ENCODE data around the gene LTBP2. TPM values are rescaled to one million over a fixed set of nuclear protein-coding genes. Genes with fewer than 3 reads are reported as not detected.
A peak's percentile ranks its signal among the peaks of the same experiment; 100 is the strongest.

Gene LTBP2
- total RNA-seq, result 93.0 TPM

DNA sequence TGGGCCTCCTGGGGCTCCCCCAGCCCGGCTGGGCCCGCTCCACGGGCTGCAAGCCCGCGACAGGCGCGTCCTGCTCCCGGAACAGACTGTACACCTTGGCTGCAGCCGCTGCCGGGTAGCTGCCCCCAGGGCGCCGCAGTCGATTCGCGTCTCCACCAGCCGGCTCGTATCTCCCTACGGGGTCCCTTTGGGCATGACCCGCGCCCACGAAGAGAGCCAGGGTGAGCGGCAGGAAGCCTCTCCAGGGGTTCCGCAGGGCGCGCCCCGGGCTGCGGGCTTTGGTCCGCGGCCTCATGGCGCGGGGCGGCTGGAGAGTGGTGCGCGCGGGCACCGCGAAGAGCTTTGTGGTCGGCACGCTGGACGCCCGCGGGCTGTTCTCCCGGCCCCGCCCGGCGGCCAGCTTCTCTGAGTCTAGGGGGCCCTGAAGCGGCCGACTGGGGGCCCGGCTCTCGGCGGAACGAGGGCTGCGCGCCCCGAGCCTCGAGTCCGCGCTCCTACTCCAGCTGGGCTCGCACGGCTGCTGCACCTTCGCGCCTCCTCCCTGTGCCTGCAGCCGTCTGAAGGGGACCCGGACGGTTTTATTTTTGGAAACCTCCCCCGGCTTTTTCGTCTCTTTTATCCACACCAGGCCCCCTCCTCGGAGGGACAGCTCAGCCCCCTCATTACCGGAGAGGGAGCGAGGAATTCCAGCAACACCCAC lies at the start of gene LTBP2:
TSS of gene LTBP2 (minus strand) at position 588 of the 700 bp plus-strand sequence. CDS start at position 295, 293 bp downstream.
- ATAC-seq, result peak; percentile 11
- DNase-seq (ENCODE audit: low spot score), result no peak
- intact Hi-C loops (cut with DNase I), result loop anchor here (5.0 kb wide), 1 partner anchor 109 kb away; no protein-coding TSS in a partner anchor

DNA sequence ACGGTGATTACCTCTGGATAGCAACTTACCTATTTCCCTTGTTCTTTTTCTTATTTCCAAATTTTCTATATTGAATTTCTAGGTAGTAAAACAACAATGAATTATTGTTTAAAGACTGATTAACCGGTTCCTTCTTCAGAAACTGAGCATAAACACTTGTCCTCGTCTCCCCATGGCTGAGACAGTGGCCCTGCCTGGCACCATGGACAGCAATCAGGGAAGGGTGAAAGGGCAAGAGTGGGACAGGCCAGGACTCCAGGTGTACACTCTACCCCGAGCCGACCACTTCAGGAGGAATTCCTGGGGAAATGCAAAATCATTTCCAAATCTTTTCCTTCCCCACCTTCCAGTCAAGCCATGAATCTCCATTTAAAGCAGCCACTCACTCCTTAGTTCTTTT lies 48.8 kb upstream of the LTBP2 start:
- intact Hi-C loops (cut with DNase I), result no loop called here
- DNase-seq (ENCODE audit: low spot score), result no peak
- no peak for ATAC-seq

DNA sequence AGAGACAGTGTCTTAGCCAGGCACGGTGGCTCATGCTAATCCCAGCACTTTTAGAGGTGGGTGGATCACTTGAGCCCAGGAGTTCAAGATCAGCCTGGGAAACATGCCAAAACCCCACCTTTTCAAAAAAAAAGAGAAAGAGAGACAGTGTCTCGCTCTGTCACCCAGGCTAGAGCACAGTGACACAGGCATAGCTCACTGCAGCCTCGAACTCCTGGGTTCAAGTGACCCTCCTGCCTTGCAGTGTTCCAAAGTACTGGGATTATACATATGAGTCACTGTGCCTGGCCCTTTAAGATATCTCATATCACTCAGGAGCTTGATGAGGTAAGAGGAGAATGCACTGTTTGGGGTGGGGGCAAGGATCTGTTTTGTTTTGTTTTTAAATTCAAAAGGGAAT lies 48.1 kb upstream of the LTBP2 start:
- DNase-seq (ENCODE audit: low spot score), result no peak
- no peak for ATAC-seq
- intact Hi-C loops (cut with DNase I), result no loop called here

DNA sequence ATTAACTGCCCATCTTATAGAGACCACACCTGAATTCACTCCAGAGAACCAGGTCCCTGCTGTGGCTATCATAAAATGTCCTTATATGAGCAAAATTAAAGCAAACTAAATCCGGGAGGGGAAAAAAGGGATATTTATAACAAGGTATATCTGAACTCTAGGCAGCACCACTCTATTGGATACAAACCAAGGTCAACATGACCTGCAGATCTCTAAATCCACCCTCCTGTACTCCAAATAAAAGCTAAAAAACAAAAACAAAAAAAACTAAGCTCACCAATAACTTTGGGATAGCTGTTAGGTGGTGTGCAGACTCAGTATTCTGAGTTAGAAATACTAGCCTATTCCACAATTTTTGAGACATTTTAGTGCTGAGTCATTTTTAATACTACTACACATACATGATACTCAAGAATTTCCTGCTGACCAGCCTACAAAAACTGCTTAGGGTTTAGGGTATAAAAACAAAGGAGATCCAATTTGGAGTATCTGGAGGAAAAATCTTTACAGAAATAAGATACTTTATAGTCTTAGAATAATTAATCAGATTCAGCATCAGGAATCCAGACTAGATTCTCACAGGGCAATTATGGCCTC lies 46.6 kb upstream of the LTBP2 start:
- intact Hi-C loops (cut with DNase I), result no loop called here
- DNase-seq (ENCODE audit: low spot score) (no peak), ATAC-seq (no peak)

DNA sequence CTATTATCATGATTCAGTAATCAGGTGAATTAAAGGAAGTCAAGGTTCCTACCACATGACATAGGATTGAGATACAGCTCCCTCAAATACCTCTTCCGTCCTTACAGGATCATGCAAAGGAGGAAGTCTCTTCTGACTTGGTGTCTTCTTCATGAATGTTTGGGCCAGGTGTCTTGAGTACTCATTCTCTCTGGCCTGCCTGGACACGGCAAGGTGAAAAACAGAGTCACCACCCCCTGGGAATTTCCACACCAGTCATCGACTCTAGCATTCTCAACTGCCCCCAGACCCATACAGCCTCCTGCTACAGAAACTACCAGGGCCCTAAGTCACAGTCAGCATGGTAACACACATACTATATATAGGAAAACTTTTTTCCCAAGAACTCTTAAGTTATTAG lies 44.9 kb upstream of the LTBP2 start:
- DNase-seq (ENCODE audit: low spot score), result no peak
- intact Hi-C loops (cut with DNase I), result no loop called here
- ATAC-seq, result no peak

DNA sequence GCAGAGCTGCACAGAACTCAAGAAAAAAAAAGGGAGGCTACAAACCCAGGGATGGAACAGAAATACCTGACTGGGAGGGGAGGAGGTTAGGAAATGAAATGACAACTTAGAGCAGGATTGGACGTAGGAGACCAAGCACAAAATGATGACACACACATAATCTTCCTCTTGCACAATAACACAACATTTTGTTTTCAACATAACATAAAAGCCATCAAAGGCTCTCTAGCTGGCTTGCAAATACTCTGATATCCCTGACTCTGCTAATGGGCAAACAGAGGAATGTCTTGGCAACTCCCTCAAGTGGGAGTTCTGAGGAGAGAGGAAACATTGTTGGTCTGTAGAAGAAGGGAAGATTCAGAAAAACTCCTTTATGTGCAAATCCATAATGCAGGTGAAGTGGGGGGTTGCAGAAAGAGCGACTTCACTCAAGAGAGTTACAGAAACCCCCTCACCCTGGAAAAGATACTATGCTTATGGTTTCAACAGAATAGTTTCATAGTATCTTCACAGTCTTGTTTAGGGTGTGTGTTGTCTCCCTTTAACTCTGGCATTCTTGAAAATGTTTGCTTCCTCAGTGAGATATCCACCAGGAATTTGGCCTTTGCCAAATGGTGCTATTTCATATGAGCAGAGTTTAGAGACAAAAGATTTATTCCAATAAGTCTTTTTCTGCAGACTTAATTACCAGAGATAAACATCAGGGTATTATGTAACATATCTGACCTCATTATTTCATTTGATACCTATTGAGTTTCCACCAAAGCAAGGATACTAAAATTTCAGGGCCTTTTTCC lies 43.8 kb upstream of the LTBP2 start:
- peak; percentile 59 for ATAC-seq
- intact Hi-C loops (cut with DNase I), result no loop called here
- no peak for DNase-seq (ENCODE audit: low spot score)

DNA sequence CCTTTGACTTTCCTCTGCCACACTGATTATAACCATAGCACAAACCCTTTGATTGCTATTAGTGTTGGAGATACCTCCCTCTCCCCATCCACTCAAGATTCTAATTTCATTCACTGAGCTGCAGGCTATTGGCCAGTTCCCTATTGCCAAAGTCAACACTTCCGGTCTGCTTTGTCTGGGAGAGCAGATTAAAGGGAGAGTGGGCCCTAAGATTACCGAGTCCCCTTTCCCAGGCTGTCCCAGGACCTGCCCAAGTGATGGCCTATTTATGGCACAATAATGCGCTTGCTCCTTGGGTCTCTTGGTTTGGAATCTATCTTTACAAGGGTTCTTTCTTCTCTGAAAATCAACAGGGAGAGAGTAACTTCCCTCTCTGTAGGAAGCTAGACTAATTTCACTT lies 42.9 kb upstream of the LTBP2 start:
- ATAC-seq (peak; percentile 13), DNase-seq (ENCODE audit: low spot score) (no peak)
- intact Hi-C loops (cut with DNase I), result no loop called here

DNA sequence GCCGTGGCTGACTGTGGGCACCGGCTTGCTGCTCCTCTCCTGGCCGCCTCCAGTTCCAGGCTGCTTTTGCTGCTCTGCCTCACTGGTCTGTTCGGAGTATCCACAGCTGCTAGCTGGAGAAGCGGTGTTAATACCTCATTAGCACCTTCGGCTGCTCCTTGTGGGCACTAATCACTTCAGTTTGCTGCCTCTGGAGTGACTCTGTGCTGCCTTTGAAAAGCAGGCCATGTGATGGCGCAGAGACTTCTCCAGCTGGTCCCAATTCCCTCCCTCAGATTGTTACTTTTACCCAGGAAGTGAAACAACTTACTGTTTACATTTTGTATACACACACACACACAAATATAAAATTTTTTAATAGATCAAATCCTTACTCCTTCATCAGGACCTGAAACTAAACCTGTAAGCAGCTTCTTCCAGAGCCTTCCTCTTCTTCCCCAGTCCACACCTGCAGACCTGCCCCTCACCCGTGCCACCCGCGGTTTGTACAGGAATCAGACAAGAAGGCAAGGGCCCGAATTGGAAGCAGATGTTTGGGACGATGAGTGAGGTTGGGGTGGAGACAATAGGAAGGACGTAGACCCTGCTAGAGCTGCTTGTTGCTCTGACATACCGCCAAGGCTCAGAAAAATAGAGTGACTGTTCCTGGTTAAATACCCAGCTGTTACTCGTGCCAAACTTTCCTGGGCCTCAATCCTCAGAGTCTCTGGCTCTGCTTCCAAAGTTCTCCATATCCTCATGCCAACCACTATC lies 41.5 kb upstream of the LTBP2 start:
- no peak for ATAC-seq
- intact Hi-C loops (cut with DNase I), result no loop called here

DNA sequence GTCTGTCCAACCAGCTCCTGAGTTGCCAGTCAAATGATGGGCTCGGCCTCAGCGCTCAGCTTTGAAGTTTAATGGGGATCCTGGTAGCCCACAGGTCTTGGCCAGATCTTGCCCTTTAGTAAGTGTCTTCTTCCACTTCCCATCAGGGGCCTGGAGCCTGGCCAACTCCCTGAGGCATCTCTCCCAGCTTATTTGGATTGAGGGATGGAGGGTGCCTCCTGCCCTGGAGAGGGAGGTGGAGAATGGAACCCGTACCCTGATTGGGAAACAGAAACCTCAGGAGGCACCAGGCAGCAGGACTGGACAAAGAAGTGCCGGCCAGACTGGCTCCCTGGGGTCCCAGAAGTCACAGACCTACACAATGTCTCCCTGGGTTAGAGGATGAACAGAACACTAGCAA lies 40.5 kb upstream of the LTBP2 start:
- ATAC-seq, result no peak
- intact Hi-C loops (cut with DNase I), result no loop called here
- DNase-seq (ENCODE audit: low spot score), result no peak

More for the DNA sequence above, 41.5 kb upstream of the LTBP2 start:
- no peak for DNase-seq (ENCODE audit: low spot score)

DNA sequence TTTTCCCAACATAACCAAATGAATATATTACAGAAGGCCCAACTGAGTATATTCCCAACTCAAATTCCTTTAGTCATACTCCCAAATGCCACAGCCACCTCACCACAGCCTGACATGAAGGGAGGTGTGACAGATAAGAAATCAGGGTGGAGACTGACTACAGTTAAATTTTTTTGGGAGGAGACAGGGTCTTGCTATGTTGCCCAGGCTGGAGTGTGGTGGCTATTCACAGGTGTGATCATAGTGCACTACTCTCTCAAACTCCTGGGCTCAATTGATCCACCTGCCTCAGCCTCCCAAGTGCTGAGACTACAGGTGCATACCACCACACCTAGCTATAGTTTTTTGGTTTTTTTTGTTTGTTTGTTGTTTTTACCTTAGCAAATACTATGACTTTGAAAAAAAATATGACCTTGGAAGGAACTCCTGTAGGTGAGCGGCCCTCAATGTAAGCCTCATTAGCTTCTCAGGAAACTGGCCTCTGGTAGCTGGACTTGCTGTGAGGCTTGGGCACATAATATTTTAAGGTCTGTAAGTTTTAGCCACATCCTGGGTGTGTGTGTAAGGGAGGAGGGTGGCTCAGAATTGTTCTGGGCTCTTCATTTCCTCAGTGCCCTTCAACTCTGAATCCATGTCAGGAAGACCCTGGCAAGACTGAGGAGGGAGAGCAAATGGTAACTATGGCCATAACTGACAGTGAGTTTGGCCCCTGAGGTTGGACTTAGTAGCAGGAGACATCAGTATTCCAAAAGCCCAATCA lies 39.1 kb upstream of the LTBP2 start:
- DNase-seq (ENCODE audit: low spot score) (no peak), ATAC-seq (no peak)
- intact Hi-C loops (cut with DNase I), result no loop called here

DNA sequence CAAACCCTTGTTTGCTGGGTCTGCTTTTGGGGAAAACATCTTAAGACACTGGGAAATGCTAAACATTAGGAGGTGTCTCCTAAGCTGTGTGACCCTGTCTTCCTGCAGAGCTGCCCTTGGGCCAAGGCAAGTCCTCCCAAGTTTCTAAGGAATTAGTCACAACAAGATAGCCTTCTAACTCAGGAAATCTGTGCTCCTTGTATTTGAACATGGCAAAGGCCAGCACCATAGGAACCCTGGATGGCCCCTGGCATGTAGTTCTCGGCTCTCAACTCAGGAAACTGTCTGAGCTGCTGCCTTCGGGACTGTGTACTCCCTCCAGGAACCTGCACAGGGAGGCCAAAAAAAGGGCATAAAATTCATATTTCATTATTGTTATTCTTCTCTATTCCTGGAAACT lies 37.6 kb upstream of the LTBP2 start:
- intact Hi-C loops (cut with DNase I), result no loop called here
- ATAC-seq (no peak), DNase-seq (ENCODE audit: low spot score) (no peak)

DNA sequence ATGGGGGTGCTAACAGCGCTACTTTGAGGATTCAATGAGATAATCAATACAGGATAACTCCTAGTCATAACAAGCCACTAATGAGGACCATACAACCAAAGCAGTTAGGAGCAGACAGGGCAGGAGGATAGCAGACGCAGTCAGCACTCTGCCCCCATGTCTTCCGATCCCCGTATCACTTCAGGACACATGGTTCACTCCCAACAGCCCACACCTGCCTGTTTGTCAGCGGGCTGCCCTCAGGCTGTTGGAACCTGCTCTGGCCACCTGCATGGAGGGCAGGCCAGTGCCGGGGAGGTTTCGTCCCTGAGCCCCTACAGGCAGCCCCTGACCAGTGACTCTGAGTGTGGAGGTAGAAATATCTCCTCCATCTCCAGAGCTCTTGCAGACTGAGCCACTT lies 37.1 kb upstream of the LTBP2 start:
- intact Hi-C loops (cut with DNase I), result no loop called here
- ATAC-seq (no peak), DNase-seq (ENCODE audit: low spot score) (no peak)

DNA sequence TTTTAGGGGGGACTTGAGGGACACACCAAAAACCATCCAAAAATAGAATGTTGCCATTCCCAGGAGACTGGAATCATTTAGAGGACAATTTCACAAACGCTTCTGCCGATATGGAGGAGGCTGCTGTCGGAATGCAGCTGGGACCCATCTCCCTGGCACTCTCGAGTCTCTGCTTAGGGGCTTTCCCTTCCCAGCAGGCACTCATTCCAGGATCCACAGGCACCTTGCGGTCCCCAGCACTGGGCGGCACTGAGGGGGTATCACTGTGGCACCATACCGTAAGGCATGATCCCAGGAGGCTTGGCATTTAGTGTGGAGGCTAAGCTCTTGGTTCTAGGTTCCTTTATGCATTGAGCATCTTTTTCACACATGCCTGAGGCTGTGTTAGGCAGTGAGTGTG lies 36.6 kb upstream of the LTBP2 start:
- DNase-seq (ENCODE audit: low spot score), result no peak
- no peak for ATAC-seq
- intact Hi-C loops (cut with DNase I), result no loop called here

DNA sequence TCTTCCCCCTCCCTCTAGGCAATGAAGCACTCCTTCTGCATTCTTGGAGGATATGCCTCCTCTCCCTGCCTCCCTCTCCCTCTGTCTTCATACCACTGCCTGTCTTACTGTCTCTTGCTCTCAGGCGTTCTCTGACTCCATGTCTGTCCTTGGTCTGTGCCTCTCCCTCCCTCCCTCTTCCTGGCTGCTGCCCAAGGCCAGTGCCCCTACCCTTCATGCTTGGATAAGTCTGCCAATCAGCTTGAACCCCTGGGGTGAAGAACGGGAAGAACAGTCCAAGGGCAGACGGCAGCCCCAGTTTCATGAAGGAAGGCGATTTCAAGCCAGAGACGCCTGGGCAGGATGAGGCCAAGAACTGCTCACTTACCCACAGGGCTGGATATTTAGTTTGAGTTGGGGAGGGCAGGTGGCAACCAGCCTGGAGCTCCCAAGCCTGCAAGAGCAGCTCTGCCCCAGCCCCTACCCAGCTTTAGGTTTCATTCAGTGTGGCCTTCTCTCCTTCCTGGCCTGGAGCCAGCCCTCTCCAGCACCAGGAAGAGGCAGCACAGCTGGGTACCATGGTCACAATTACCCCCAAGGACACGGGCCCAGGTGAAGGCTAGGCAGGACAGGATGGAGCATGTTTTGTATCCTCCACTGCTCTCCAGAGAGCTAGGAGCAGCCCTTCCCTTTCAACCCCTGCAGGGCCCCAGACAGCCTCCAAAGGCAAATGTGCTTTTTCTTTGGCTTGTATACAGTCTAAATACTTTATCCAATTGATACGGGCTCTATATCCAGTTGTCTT lies 35.8 kb upstream of the LTBP2 start:
- DNase-seq (ENCODE audit: low spot score) (no peak), ATAC-seq (peak; percentile 32)
- intact Hi-C loops (cut with DNase I), result no loop called here

DNA sequence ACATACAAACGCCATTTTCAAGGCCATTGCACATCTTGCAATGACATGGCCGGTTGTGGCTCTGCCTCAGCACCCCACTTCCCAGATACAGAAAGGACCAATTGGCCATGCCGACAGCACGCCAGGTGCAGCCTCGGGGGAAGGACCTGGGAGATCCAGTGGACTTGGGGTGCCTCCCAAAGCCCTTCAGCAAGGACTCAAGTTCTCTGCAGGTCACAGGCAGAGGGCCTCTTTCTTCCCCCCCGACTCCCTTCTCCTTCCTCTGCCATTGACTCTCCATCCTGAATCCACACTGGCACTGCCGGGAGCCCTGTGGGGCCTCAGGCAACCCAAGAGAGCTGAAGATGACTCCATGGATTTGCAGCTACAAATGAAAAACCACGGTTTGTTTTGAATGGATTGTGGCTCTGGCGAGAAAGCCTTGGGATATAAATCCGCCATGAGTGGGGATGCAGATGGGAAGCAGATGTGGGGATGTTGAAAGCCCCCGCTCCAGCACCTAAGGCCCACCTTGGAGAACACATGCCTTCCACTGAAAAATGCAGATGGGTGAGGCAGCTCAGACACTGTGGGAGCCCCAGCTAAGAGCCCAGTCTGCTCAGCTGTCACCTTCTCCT lies 35.1 kb upstream of the LTBP2 start:
- ATAC-seq, result no peak
- intact Hi-C loops (cut with DNase I), result no loop called here
- DNase-seq (ENCODE audit: low spot score), result no peak

DNA sequence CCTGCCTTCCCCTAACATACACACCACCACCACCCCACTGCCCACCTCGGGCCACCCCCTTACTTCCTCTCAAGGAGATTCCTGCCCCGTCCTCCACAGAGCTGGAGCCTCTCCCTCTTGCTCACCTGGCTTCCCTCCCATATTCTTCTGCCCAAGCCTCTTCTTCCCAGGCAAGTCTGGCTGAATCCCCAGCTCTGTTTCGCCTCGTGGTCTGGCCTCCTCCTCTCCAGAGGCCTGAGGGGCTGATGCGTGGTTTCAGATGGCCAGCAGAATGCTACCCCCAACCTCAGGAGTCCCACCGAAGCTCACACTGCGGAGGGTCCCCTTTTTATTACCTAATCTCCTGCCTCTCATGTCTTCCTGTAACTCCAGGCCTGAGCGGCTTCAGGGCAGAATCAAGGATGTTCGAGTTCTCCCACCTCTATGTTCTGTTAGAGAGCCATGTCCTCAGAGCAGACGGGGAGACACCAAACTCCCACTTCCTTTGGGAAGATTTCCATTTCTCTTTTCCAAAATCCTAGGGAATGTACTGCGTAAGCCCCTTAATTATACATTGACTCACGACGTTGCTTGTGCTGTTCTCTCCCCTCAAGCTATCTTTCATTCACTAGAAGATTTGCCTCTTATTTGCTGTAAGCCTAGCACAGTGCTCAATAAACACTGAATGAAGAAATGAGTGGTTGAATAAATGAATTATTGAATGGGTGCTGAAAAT lies 33.9 kb upstream of the LTBP2 start:
- ATAC-seq (no peak), DNase-seq (ENCODE audit: low spot score) (no peak)
- intact Hi-C loops (cut with DNase I), result no loop called here

DNA sequence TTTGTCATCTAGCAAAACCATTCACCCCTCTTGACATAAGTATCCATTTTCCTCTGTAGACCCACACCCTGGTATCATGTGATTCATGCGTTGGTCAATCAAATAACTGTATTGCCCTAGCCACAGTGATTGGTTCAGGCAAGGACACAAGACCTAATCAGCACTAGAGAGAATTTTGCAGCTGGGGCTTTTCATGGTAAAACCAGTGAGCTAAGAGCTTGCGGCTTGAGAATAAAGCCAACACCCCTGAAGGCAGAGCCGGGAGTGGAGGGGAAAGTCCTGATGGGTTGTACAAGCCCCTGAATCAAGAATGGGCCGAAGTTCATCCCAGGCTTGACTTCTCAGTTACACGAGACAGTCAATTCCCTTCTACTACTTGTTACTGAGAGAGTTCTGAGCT lies 33.2 kb upstream of the LTBP2 start:
- intact Hi-C loops (cut with DNase I), result no loop called here
- DNase-seq (ENCODE audit: low spot score) (no peak), ATAC-seq (no peak)
